Mesenchymal stem cell (in vitro differentiated cells and primary cell): ENCODE measurements around the gene MRPL51.
A peak's percentile ranks its signal among the peaks of the same experiment; 100 is the strongest.
"Not testable (repeated sequence)": the region's sequence is repeated elsewhere in the genome, so short reads cannot be mapped to it uniquely, and the experiment has no call there.

Experiments used
- DNase-seq: peaks from one replicate; pipeline ENCODE4 v3.0.0-alpha.2; 2013
- H2AFZ ChIP-seq: one replicate; pipeline ENCODE4 v1.6.1; 2013; ENCODE audit warnings: low read depth, mild to moderate bottlenecking, control low read depth, inconsistent platforms, low read length, moderate library complexity
- H2AK5ac ChIP-seq: 2 replicates; pipeline ENCODE4 v1.6.1; 2013; ENCODE audit warnings: low read length, moderate library complexity, mild to moderate bottlenecking, inconsistent platforms; ENCODE audit not compliant: severe bottlenecking
- H2BK120ac ChIP-seq: one replicate; pipeline ENCODE4 v1.6.1; 2013; ENCODE audit warnings: low read depth, mild to moderate bottlenecking, inconsistent platforms, low read length, moderate library complexity
- H2BK12ac ChIP-seq, 2 experiments: one replicate each; pipeline ENCODE4 v1.6.1; 2013; ENCODE audit warnings: inconsistent platforms in 2 of 2, low read length in 2 of 2, mild to moderate bottlenecking in 2 of 2, moderate library complexity in 2 of 2, control low read depth in 1 of 2
- H2BK15ac ChIP-seq: one replicate; pipeline ENCODE4 v1.6.1; 2013; ENCODE audit warnings: mild to moderate bottlenecking, low read depth, inconsistent platforms; ENCODE audit not compliant: poor library complexity, severe bottlenecking
- H2BK5ac ChIP-seq: 2 replicates; pipeline ENCODE4 v1.6.1; 2013; ENCODE audit warnings: low read depth, mild to moderate bottlenecking, low read length, control low read depth, inconsistent platforms; ENCODE audit not compliant: poor library complexity, severe bottlenecking
- H3K14ac ChIP-seq, 2 experiments: one replicate each; pipeline ENCODE4 v1.6.1; 2013; ENCODE audit warnings: inconsistent platforms in 2 of 2, low read length in 2 of 2, control low read depth in 1 of 2, mild to moderate bottlenecking in 1 of 2, moderate library complexity in 1 of 2
- H3K18ac ChIP-seq, 2 experiments: one replicate each; pipeline ENCODE4 v1.6.1; 2013; ENCODE audit warnings: inconsistent platforms in 2 of 2, low read length in 2 of 2, control low read depth in 1 of 2, low read depth in 1 of 2, mild to moderate bottlenecking in 1 of 2
- H3K23ac ChIP-seq, 2 experiments: one replicate each; pipeline ENCODE4 v1.6.1; 2013; ENCODE audit warnings: inconsistent platforms in 2 of 2, low read length in 2 of 2, mild to moderate bottlenecking in 2 of 2, moderate library complexity in 2 of 2, control low read depth in 1 of 2
- H3K27ac ChIP-seq: 2 replicates; pipeline ENCODE4 v1.5.1; 2013; ENCODE audit warnings: mild to moderate bottlenecking, moderate library complexity, low read length, control low read depth, inconsistent platforms; ENCODE audit not compliant: poor library complexity, severe bottlenecking
- H3K27me3 ChIP-seq, 2 experiments: 2 replicates each; pipeline versions ENCODE4 v1.6.1 to v1.7.0; 2013; ENCODE audit warnings: low read length in 2 of 2, mild to moderate bottlenecking in 2 of 2, moderate library complexity in 2 of 2, control low read depth in 1 of 2, inconsistent platforms in 1 of 2; ENCODE audit not compliant: control insufficient read depth in 1 of 2, insufficient read depth in 1 of 2
- H3K36me3 ChIP-seq, 2 experiments: 2 replicates each; pipeline versions ENCODE4 v1.6.1 to v1.7.0; 2013; ENCODE audit warnings: low read length in 2 of 2, control low read depth in 1 of 2, inconsistent platforms in 1 of 2, low read depth in 1 of 2, mild to moderate bottlenecking in 1 of 2; ENCODE audit not compliant: insufficient read depth in 2 of 2, control insufficient read depth in 1 of 2
- H3K4ac ChIP-seq, 2 experiments: one replicate each; pipeline ENCODE4 v1.6.1; 2013; ENCODE audit warnings: inconsistent platforms in 2 of 2, low read length in 2 of 2, mild to moderate bottlenecking in 2 of 2, moderate library complexity in 2 of 2, control low read depth in 1 of 2, low read depth in 1 of 2
- H3K4me1 ChIP-seq: 2 replicates; pipeline ENCODE4 v1.6.1; 2013; ENCODE audit warnings: low read depth, low read length, control low read depth; ENCODE audit not compliant: control insufficient read depth, insufficient read depth
- H3K4me2 ChIP-seq: 2 replicates; pipeline ENCODE4 v1.6.1; 2013; ENCODE audit warnings: low read length, mild to moderate bottlenecking, inconsistent platforms; ENCODE audit not compliant: poor library complexity, severe bottlenecking
- H3K4me3 ChIP-seq, 2 experiments: 2 replicates each; pipeline versions ENCODE4 v1.5.1 to v1.7.0; 2013; ENCODE audit warnings: low read length in 2 of 2, mild to moderate bottlenecking in 2 of 2, control low read depth in 1 of 2, low read depth in 1 of 2; ENCODE audit not compliant: insufficient read depth in 1 of 2
- H3K79me1 ChIP-seq: replicated peaks from 2 replicates; pipeline ENCODE4 v1.6.1; 2013; ENCODE audit warnings: mild to moderate bottlenecking, control low read depth, low read length, inconsistent platforms; ENCODE audit not compliant: poor library complexity, severe bottlenecking
- H3K9ac ChIP-seq: 2 replicates; pipeline ENCODE4 v1.7.0; 2013; ENCODE audit warnings: mild to moderate bottlenecking, low read length, moderate library complexity
- H3K9me3 ChIP-seq: 2 replicates; pipeline ENCODE4 v1.7.0; 2013; ENCODE audit warnings: mild to moderate bottlenecking, low read length; ENCODE audit not compliant: control insufficient read depth
- H4K8ac ChIP-seq: one replicate; pipeline ENCODE4 v1.6.1; 2013; ENCODE audit warnings: inconsistent platforms, mild to moderate bottlenecking, low read length, moderate library complexity
- H4K91ac ChIP-seq: one replicate; pipeline ENCODE4 v1.6.1; 2013; ENCODE audit warnings: mild to moderate bottlenecking, low read length, inconsistent platforms
- WGBS: methylation state at CpG from one replicate; pipeline ENCODE4 v1.1.7; 2013; ENCODE audit warnings: mixed read lengths; 5-methylcytosine and 5-hydroxymethylcytosine counted together

Gene MRPL51

GRCh38 chr12:6493497-6494257 lies 615 bp upstream of the MRPL51 start, which contains the start of gene NCAPD2:
Gene NCAPD2 (plus strand): TSS chr12:6494102. CDS start chr12:6495099, 997 bp downstream.
- peak within 1 kb of the TSS; percentile 60 for H2AFZ ChIP-seq
- peak within 1 kb of the TSS; percentile 86 for H2BK120ac ChIP-seq
- peak; percentile 98 for DNase-seq
- H3K18ac ChIP-seq = peak within 1 kb of the TSS; percentile 87 to 95
- H3K79me1 ChIP-seq = peaks cover 28% of the 10 kb centered on the region
- under 1% methylated on average over 47 of the region's 49 CpGs for WGBS
- no peaks in the 10 kb centered on the region for H3K27me3 ChIP-seq
- H3K14ac ChIP-seq = peak within 1 kb of the TSS in 1 of 2 experiments; percentile 45
- H3K27ac ChIP-seq = peak within 1 kb of the TSS; percentile 99
- peak within 1 kb of the TSS in 1 of 2 experiments; percentile 29 for H2BK12ac ChIP-seq
- peak within 1 kb of the TSS; percentile 70 for H4K8ac ChIP-seq
- H3K4me2 ChIP-seq = peak within 1 kb of the TSS; percentile 90
- no peaks in the 10 kb centered on the region for H3K4me1 ChIP-seq
- H2AK5ac ChIP-seq = peak within 1 kb of the TSS; percentile 91
- peak within 1 kb of the TSS; percentile 70 for H4K91ac ChIP-seq
- H3K23ac ChIP-seq = peak within 1 kb of the TSS in 1 of 2 experiments; percentile 46
- H2BK15ac ChIP-seq = peak within 1 kb of the TSS; percentile 38
- H3K36me3 ChIP-seq = peaks cover 14 to 40% of the 10 kb centered on the region in 2 experiments
- peak within 1 kb of the TSS; percentile 9 to 80 for H3K4ac ChIP-seq
- H2BK5ac ChIP-seq = peak within 1 kb of the TSS; percentile 4
- H3K9ac ChIP-seq = peak within 1 kb of the TSS; percentile 99
- no peaks in the 10 kb centered on the region for H3K9me3 ChIP-seq
- peak within 1 kb of the TSS; percentile 78 to 94 for H3K4me3 ChIP-seq

- not testable (repeated sequence) for H3K9ac ChIP-seq, H2BK12ac ChIP-seq, H3K27ac ChIP-seq, H3K23ac ChIP-seq, H2BK5ac ChIP-seq, H2BK120ac ChIP-seq, H3K4me3 ChIP-seq, H2AK5ac ChIP-seq, H2BK15ac ChIP-seq, H4K91ac ChIP-seq, H3K18ac ChIP-seq, H3K4me1 ChIP-seq, H3K4me2 ChIP-seq, H3K4ac ChIP-seq, H3K27me3 ChIP-seq, H3K14ac ChIP-seq, DNase-seq, H4K8ac ChIP-seq, H2AFZ ChIP-seq, H3K9me3 ChIP-seq
- H3K79me1 ChIP-seq = peaks cover 19% of the 10 kb centered on the region
- no CpG with 5 or more reads among the region's 1 CpG for WGBS
- peaks cover 3 to 17% of the 10 kb centered on the region in 2 experiments for H3K36me3 ChIP-seq
These were observed 2.4 kb downstream of the MRPL51 start for GRCh38 chr12:6490673-6491072.

GRCh38 chr12:6489449-6489848 lies 3.6 kb downstream of the MRPL51 start:
- Histone ChIP-seq H3K4me2 (no peak overlapping the region), H4K91ac (no peak overlapping the region), H3K36me3 (peaks cover 3 to 10% of the 10 kb centered on the region in 2 experiments), H2BK12ac (no peak overlapping the region), H3K14ac (no peak overlapping the region), H2AFZ (no peak overlapping the region), H2BK5ac (no peak overlapping the region), H3K9ac (no peak overlapping the region), H4K8ac (no peak overlapping the region), H3K4me3 (no peak overlapping the region), H3K18ac (no peak overlapping the region), H3K4ac (no peak overlapping the region), H2AK5ac (no peak overlapping the region), H2BK120ac (no peak overlapping the region), H2BK15ac (no peak overlapping the region), H3K23ac (no peak overlapping the region), H3K79me1 (peaks cover 15% of the 10 kb centered on the region), H3K4me1 (no peaks in the 10 kb centered on the region), H3K9me3 (no peaks in the 10 kb centered on the region), H3K27me3 (no peaks in the 10 kb centered on the region), H3K27ac (no peak overlapping the region)
- no peak for DNase-seq
- 80% methylated on average over 3 of the region's 4 CpGs for WGBS

GRCh38 chr12:6488240-6488639 lies 4.8 kb downstream of the MRPL51 start:
- Histone ChIP-seq H3K14ac (no peak overlapping the region), H3K9me3 (no peaks in the 10 kb centered on the region), H3K23ac (no peak overlapping the region), H3K27me3 (no peaks in the 10 kb centered on the region), H2BK5ac (no peak overlapping the region), H3K27ac (no peak overlapping the region), H3K36me3 (peaks cover 3 to 10% of the 10 kb centered on the region in 2 experiments), H2AK5ac (no peak overlapping the region), H2BK120ac (no peak overlapping the region), H3K4me3 (no peak overlapping the region), H2BK12ac (no peak overlapping the region), H3K4me2 (no peak overlapping the region), H4K8ac (no peak overlapping the region), H3K18ac (no peak overlapping the region), H3K4ac (no peak overlapping the region), H3K9ac (no peak overlapping the region), H2BK15ac (no peak overlapping the region), H3K79me1 (peaks cover 15% of the 10 kb centered on the region), H3K4me1 (no peaks in the 10 kb centered on the region), H2AFZ (no peak overlapping the region), H4K91ac (no peak overlapping the region)
- WGBS = 88% methylated on average over 1 of the region's 1 CpG
- no peak for DNase-seq
